ENCODE results near the gene ITGB8. TPM values are rescaled to one million over a fixed set of nuclear protein-coding genes. Genes with fewer than 3 reads are reported as not detected.

ITGB8 gene
- total and polyA plus RNA-seq, 2 of the 4 experiments (the other 2 are of a cell fraction) = 2.6 to 10.2 TPM

DNA sequence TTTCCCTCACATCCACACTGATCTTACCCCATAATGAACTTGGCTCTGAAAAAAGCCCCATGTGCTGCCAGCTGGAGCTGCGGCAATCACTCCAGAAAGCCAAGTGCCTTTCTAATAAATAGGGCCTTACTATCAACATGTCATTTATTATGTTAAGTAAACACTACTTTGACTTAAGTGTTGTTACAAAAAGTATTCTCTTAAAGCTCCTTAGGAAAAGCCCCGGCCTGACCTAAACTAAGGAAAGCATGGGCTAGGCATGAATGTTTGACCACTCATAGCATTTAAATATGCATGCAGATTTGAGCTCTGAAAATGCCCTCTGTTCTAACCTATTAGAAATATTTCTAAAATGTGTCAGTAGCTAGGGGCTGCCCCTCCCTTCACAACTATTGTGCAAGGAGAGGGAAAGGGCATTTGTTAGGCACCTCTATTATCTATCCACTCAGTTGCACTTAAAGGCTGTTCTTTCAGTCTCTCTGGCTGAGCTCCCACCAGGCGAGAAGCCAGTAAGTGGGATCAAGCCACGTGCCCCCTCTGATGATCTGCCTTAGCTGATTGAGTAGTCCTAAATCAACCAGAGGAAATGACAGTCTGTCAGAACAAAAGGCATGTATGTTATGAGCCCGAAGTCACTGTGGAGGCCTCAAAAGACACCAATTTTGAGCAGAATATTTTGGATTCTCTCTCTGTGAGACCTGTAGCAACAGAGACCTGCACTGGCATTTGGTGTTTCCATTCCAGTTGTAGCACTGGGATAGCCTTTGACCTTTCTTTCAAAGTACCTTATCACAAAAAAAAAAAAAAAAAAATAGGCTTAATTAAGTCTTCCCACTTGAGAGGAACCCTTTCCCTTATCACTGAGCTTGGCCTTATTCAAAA lies 77.1 kb downstream of the ITGB8 start:
- Histone ChIP-seq H4K91ac (ENCODE audit: insufficient read depth, low read depth, low read length) (no peak overlapping the region), H2AK9ac (replicated peaks; ENCODE audit: low read depth, low read length, poor library complexity) (no peak overlapping the region), H3K9me1 (ENCODE audit: insufficient read depth, low read length) (no peaks in the 10 kb centered on the region), H3K4me3 (ENCODE audit: insufficient read depth, low read depth, low read length) (no peak overlapping the region), H2AK5ac (ENCODE audit: low read depth, low read length) (no peak overlapping the region), H3K27me3 (ENCODE audit: control insufficient read depth, insufficient read depth, low read length) (no peaks in the 10 kb centered on the region), H2BK5ac (ENCODE audit: low read depth, low read length, poor library complexity, severe bottlenecking) (no peak overlapping the region), H3K4me2 (ENCODE audit: low read depth, low read length) (peak overlapping the region; percentile 46; the same call in 1 of the 2 replicates), H3K4ac (ENCODE audit: low read depth, low read length) (no peak overlapping the region), H2BK15ac (ENCODE audit: low read depth, low read length) (no peak overlapping the region), H3K9me3 (ENCODE audit: control insufficient read depth, insufficient read depth, low read length) (no peaks in the 10 kb centered on the region), H2BK120ac (ENCODE audit: low read depth, low read length) (no peak overlapping the region), H4K5ac (ENCODE audit: low read depth, low read length) (no peak overlapping the region), H3K56ac (ENCODE audit: extremely low read depth, insufficient read depth, low read length) (no peak overlapping the region), H3K27ac (ENCODE audit: insufficient read depth, low read length) (peak overlapping the region; percentile 78; the same call in 1 of the 2 replicates), H4K20me1 (ENCODE audit: insufficient read depth, low read length) (no peaks in the 10 kb centered on the region), H3K36me3 (ENCODE audit: control insufficient read depth, insufficient read depth, low read length) (peaks cover 14% of the 10 kb centered on the region; the same call in 1 of the 2 replicates), H4K8ac (ENCODE audit: low read depth in 2 of 2, low read length in 2 of 2) (no peak overlapping the region), H3K14ac (replicated peaks; ENCODE audit: low read depth, low read length) (no peak overlapping the region), H3K9ac (ENCODE audit: low read depth, low read length) (no peak overlapping the region), H2BK20ac (ENCODE audit: low read depth, low read length) (no peak overlapping the region), H3K4me1 (ENCODE audit: control insufficient read depth, insufficient read depth, low read length) (peaks cover 7% of the 10 kb centered on the region; the same call in 1 of the 2 replicates), H2AFZ (replicated peaks; ENCODE audit: low read length, poor library complexity) (no peak overlapping the region), H3K18ac (ENCODE audit: low read depth, low read length) (no peak overlapping the region; the same call in 1 of the 2 replicates), H3K79me1 (ENCODE audit: low read depth in 1 of 2, low read length in 2 of 2) (no peaks in the 10 kb centered on the region), H3K23ac (ENCODE audit: low read depth, low read length) (no peak overlapping the region)
- CTCF ChIA-PET = interaction anchor here (0.9 to 1.1 kb wide), 2 partner anchors 309 to 660 kb away, joined by 3 read pairs; no protein-coding TSS in a partner anchor
- DNase-seq = peak; percentile 43
- in situ Hi-C loops (cut with MboI; ENCODE audit: low sequenced_read_pairs) (no loop called here), dilution Hi-C loops (cut with HindIII; ENCODE audit: low sequenced_read_pairs, unreplicated experiment) (no loop called here), intact Hi-C loops (cut with micrococcal nuclease) (loop anchor here (5.0 to 10.0 kb wide), 2 partner anchors 76 to 423 kb away; partner anchors contain the start of gene ITGB8)
- no TSS peak for BruUV-seq (replicated peaks)
- POLR2A ChIA-PET (ENCODE audit: unreplicated experiment) = interaction anchor here (0.6 kb wide), 1 partner anchor 148 kb away, joined by 4 read pairs; no protein-coding TSS in a partner anchor
- TF ChIP-seq MAFK (IDR thresholded peaks at IDR 0.05; ENCODE audit: low read depth, low read length) = no peak
- no peak for TF ChIP-seq RCOR1 (IDR thresholded peaks at IDR 0.05; ENCODE audit: insufficient replicate concordance, low read length)
- TF ChIP-seq BHLHE40 (IDR thresholded peaks at IDR 0.05; ENCODE audit: low read depth, low read length) = no peak
- no peak for TF ChIP-seq NFE2L2 (IDR thresholded peaks at IDR 0.05; ENCODE audit: low read depth, low read length)
- no peak for TF ChIP-seq RAD21 (IDR thresholded peaks at IDR 0.05; ENCODE audit: low read length)
- peak; percentile 87 for TF ChIP-seq CEBPB (IDR thresholded peaks at IDR 0.05; ENCODE audit: low read depth, low read length)
- TF ChIP-seq RFX5 (IDR thresholded peaks at IDR 0.05; ENCODE audit: low read depth, low read length) = no peak
- no peak for TF ChIP-seq FOS (IDR thresholded peaks at IDR 0.05; ENCODE audit: low read depth, low read length)
- TF ChIP-seq, protein P1, sequence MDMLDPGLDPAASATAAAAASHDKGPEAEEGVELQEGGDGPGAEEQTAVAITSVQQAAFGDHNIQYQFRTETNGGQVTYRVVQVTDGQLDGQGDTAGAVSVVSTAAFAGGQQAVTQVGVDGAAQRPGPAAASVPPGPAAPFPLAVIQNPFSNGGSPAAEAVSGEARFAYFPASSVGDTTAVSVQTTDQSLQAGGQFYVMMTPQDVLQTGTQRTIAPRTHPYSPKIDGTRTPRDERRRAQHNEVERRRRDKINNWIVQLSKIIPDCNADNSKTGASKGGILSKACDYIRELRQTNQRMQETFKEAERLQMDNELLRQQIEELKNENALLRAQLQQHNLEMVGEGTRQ (IDR thresholded peaks at IDR 0.05; ENCODE audit: low read depth, low read length) = no peak
- TF ChIP-seq POLR2A (IDR thresholded peaks at IDR 0.05; ENCODE audit: low read depth, low read length) = no peak
- TF ChIP-seq MXI1 (IDR thresholded peaks at IDR 0.05; ENCODE audit: borderline replicate concordance, low read depth, low read length) = no peak
- TF ChIP-seq CHD1 (IDR thresholded peaks at IDR 0.05; ENCODE audit: low read depth, low read length) = no peak
- TF ChIP-seq MAZ (IDR thresholded peaks at IDR 0.05; ENCODE audit: borderline replicate concordance, low read depth, low read length) = 0 out of 2 replicates have a peak, but pooled peaks have one; percentile 17
- TF ChIP-seq, protein P2, sequence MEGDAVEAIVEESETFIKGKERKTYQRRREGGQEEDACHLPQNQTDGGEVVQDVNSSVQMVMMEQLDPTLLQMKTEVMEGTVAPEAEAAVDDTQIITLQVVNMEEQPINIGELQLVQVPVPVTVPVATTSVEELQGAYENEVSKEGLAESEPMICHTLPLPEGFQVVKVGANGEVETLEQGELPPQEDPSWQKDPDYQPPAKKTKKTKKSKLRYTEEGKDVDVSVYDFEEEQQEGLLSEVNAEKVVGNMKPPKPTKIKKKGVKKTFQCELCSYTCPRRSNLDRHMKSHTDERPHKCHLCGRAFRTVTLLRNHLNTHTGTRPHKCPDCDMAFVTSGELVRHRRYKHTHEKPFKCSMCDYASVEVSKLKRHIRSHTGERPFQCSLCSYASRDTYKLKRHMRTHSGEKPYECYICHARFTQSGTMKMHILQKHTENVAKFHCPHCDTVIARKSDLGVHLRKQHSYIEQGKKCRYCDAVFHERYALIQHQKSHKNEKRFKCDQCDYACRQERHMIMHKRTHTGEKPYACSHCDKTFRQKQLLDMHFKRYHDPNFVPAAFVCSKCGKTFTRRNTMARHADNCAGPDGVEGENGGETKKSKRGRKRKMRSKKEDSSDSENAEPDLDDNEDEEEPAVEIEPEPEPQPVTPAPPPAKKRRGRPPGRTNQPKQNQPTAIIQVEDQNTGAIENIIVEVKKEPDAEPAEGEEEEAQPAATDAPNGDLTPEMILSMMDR (conservative IDR thresholded peaks at IDR 0.05; ENCODE audit: low read depth, low read length) = no peak
- no CpG with 5 or more reads among the region's 5 CpGs for WGBS, 2 experiments (ENCODE audit: extremely low coverage in 2 of 2, insufficient read length in 1 of 2)
- ATAC-seq (ENCODE audit: low read depth) = peak; percentile 86

Measured in IMR-90 (cell line).